ENCODE results near the gene EDEM3.

Gene EDEM3

DNA sequence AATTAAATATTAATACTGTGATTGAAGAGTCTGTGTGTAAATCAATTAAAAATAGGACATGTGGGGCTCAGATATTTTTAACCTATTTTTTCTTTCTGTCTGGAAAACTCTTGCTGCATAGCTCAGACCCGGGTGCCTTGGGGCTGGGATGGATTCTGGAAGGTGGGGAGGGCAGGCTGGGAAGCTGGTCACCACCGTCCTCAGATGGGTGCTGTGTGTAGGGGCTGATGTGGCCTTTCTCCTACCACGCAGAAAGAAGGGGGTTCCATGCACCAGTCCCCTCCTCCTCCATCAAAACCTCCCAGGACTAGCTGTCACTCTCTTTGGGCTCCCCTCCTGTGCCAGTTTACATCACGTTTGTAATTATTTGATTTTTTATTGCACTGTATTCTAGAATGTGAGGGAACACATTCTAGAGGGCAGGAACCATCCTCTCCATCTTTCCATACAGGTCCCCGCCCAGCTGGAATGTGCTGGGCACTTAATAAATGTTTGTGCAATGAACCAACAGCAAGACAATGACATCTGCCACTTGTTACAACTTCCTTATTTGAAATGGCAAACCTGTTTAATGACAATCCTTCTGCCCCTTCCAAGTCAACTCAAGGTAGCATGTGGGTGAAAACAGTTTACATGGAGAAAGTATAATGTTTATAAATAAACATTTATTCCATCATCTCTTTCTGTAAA is 104.3 kb downstream of the EDEM3 start:
- Histone ChIP-seq H3K27ac (ENCODE audit: poor library complexity, severe bottlenecking) (no peak overlapping the region), H3K9me3 (ENCODE audit: severe bottlenecking) (no peaks in the 10 kb centered on the region), H3K4me1 (ENCODE audit: insufficient read depth, poor library complexity, severe bottlenecking) (no peaks in the 10 kb centered on the region), H3K36me3 (ENCODE audit: low read depth) (no peaks in the 10 kb centered on the region), H3K27me3 (ENCODE audit: insufficient read depth, poor library complexity, severe bottlenecking) (no peaks in the 10 kb centered on the region), H3K4me3 (ENCODE audit: severe bottlenecking) (no peak overlapping the region)
- TF ChIP-seq, protein P1, sequence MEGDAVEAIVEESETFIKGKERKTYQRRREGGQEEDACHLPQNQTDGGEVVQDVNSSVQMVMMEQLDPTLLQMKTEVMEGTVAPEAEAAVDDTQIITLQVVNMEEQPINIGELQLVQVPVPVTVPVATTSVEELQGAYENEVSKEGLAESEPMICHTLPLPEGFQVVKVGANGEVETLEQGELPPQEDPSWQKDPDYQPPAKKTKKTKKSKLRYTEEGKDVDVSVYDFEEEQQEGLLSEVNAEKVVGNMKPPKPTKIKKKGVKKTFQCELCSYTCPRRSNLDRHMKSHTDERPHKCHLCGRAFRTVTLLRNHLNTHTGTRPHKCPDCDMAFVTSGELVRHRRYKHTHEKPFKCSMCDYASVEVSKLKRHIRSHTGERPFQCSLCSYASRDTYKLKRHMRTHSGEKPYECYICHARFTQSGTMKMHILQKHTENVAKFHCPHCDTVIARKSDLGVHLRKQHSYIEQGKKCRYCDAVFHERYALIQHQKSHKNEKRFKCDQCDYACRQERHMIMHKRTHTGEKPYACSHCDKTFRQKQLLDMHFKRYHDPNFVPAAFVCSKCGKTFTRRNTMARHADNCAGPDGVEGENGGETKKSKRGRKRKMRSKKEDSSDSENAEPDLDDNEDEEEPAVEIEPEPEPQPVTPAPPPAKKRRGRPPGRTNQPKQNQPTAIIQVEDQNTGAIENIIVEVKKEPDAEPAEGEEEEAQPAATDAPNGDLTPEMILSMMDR (IDR thresholded peaks at IDR 0.05; ENCODE audit: poor library complexity, severe bottlenecking) = no peak
- no peak for ATAC-seq (ENCODE audit: low read depth)
- DNase-seq (ENCODE audit: low spot score) = no peak

- no peak; the same call in 2 of the 3 replicates for ATAC-seq (ENCODE audit: low read depth)
- Histone ChIP-seq H3K9me3 (ENCODE audit: severe bottlenecking) (no peaks in the 10 kb centered on the region), H3K4me1 (ENCODE audit: insufficient read depth, poor library complexity, severe bottlenecking) (no peaks in the 10 kb centered on the region), H3K27me3 (ENCODE audit: insufficient read depth, poor library complexity, severe bottlenecking) (no peaks in the 10 kb centered on the region), H3K4me3 (ENCODE audit: severe bottlenecking) (no peak overlapping the region), H3K36me3 (ENCODE audit: low read depth) (no peaks in the 10 kb centered on the region), H3K27ac (ENCODE audit: poor library complexity, severe bottlenecking) (no peak overlapping the region)
- no peak for DNase-seq (ENCODE audit: low spot score)
- TF ChIP-seq, protein P1 (IDR thresholded peaks at IDR 0.05; ENCODE audit: poor library complexity, severe bottlenecking) = no peak
These were observed 105.2 kb downstream of the EDEM3 start for GRCh38 chr1:184649451-184649888.

DNA sequence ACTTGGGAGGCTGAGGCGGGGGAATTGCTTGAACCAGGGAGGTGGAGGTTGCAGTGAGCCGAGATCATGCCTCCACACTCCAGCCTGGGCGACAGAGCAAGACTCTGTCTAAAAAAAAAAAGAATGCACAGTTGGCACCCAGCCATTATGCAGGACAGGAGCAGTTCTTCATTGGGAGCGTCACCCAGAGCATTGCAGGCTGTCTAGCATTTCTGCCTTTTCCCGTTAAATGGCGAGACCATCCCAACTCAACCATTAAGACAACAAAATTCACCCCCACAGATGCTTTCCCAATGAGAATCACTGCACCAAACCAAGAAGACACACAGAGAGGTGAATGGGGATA is 105.8 kb downstream of the EDEM3 start:
- Histone ChIP-seq H3K27me3 (ENCODE audit: insufficient read depth, poor library complexity, severe bottlenecking) (no peaks in the 10 kb centered on the region), H3K36me3 (ENCODE audit: low read depth) (no peaks in the 10 kb centered on the region), H3K4me3 (ENCODE audit: severe bottlenecking) (no peak overlapping the region), H3K4me1 (ENCODE audit: insufficient read depth, poor library complexity, severe bottlenecking) (no peaks in the 10 kb centered on the region), H3K9me3 (ENCODE audit: severe bottlenecking) (no peaks in the 10 kb centered on the region), H3K27ac (ENCODE audit: poor library complexity, severe bottlenecking) (no peak overlapping the region)
- DNase-seq (ENCODE audit: low spot score) (no peak), ATAC-seq (ENCODE audit: low read depth) (no peak)
- TF ChIP-seq, protein P1 (IDR thresholded peaks at IDR 0.05; ENCODE audit: poor library complexity, severe bottlenecking) = no peak

- Histone ChIP-seq H3K36me3 (ENCODE audit: low read depth) (no peaks in the 10 kb centered on the region), H3K27me3 (ENCODE audit: insufficient read depth, poor library complexity, severe bottlenecking) (no peaks in the 10 kb centered on the region), H3K27ac (ENCODE audit: poor library complexity, severe bottlenecking) (no peak overlapping the region), H3K4me1 (ENCODE audit: insufficient read depth, poor library complexity, severe bottlenecking) (no peaks in the 10 kb centered on the region), H3K9me3 (ENCODE audit: severe bottlenecking) (no peaks in the 10 kb centered on the region), H3K4me3 (ENCODE audit: severe bottlenecking) (no peak overlapping the region)
- TF ChIP-seq, protein P1 (IDR thresholded peaks at IDR 0.05; ENCODE audit: poor library complexity, severe bottlenecking) = no peak
- ATAC-seq (ENCODE audit: low read depth) = no peak
- DNase-seq (ENCODE audit: low spot score) = no peak
These were observed 106.3 kb downstream of the EDEM3 start for GRCh38 chr1:184648160-184648855.

GRCh38 chr1:184647471-184647870 is 107.2 kb downstream of the EDEM3 start:
- H3K27me3 ChIP-seq (ENCODE audit: insufficient read depth, poor library complexity, severe bottlenecking) = no peaks in the 10 kb centered on the region
- TF ChIP-seq, protein P1 (IDR thresholded peaks at IDR 0.05; ENCODE audit: poor library complexity, severe bottlenecking) = no peak
- H3K36me3 ChIP-seq (ENCODE audit: low read depth) = no peaks in the 10 kb centered on the region
- DNase-seq (ENCODE audit: low spot score) (no peak), ATAC-seq (ENCODE audit: low read depth) (no peak)
- H3K27ac ChIP-seq (ENCODE audit: poor library complexity, severe bottlenecking) = no peak overlapping the region
- H3K4me3 ChIP-seq (ENCODE audit: severe bottlenecking) = no peak overlapping the region
- no peaks in the 10 kb centered on the region for H3K4me1 ChIP-seq (ENCODE audit: insufficient read depth, poor library complexity, severe bottlenecking)
- no peaks in the 10 kb centered on the region for H3K9me3 ChIP-seq (ENCODE audit: severe bottlenecking)

Measured in RWPE2 (cell line).